Measurements from ENCODE around the gene BABAM2. TPM values are rescaled to one million over a fixed set of nuclear protein-coding genes. Genes with fewer than 3 reads are reported as not detected.

The BABAM2 gene
- total and polyA plus RNA-seq, 2 experiments from 2014 or later: 17.8 to 21.5 TPM

DNA sequence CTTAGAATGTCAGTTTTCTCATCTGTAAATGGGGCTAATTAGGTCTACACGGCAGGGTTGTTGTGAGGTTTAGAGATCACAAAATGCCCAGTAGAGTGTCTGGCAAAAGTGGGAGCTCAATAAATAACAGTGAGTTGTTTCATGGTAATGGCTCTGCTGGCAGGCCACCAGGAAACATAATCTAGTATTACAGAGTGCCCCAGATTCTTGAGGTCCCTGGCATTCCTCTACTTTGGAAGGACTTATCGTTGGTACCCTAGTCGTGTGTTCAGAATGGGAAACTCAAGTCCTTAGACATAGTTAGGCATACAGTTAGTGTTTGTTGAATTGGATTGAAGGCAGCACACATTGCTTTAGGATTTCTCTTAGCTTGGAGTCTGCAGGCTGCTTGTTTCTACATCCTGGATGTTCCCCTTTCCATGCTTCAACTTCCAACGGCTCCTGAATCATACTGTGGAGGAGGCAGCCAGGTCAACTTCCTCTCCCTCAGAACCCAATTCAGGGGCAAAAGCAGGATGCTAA, 340.6 kb downstream of the BABAM2 start:
- no peaks in the 10 kb centered on the region for H3K79me2 ChIP-seq (replicated peaks; ENCODE audit: insufficient read depth)
- no peak overlapping the region for H3K4me2 ChIP-seq
- ATAC-seq: no peak

DNA sequence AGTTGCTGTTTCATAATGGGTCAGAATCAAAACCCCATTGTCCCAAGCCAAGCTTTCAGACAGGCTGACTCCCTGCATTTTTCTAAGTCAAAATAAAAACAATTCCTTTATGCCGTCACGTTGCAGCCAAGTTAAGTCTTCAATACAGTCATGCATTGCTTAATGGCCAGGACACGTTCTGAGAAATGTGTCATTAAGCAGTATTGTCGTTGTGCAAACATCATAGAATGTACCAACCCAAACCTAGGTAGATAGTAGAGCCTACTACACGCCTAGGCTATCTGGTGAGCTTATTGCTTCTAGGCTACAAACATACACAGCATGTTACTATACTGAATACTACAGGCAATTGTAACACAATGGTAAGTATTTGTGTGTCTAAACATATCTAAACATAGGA, 341.8 kb downstream of the BABAM2 start:
- H4K20me1 ChIP-seq (replicated peaks; ENCODE audit: insufficient read depth): no peaks in the 10 kb centered on the region
- DNase-seq (ENCODE audit: low spot score) (no peak), ATAC-seq (no peak)
- H3K27me3 Mint-ChIP-seq (ENCODE audit: insufficient read depth, low read depth, poor library complexity): no peaks in the 10 kb centered on the region
- H3K27ac ChIP-seq (ENCODE audit: low read depth): no peak overlapping the region
- H3K4me3 Mint-ChIP-seq: no peak overlapping the region
- no peak overlapping the region for H2AFZ ChIP-seq
- peaks cover 4% of the 10 kb centered on the region for H3K4me1 Mint-ChIP-seq
- H3K27me3 ChIP-seq (ENCODE audit: insufficient read depth): no peaks in the 10 kb centered on the region
- no peaks in the 10 kb centered on the region for H3K79me2 ChIP-seq (replicated peaks; ENCODE audit: insufficient read depth)
- no peak overlapping the region for H3K4me2 ChIP-seq
- no peaks in the 10 kb centered on the region for H3K4me1 ChIP-seq (ENCODE audit: insufficient read depth)
- TF ChIP-seq POLR2AphosphoS5 (IDR thresholded peaks at IDR 0.05; ENCODE audit: low read depth): no peak
- no peak for TF ChIP-seq EZH2phosphoT487 (IDR thresholded peaks at IDR 0.05; ENCODE audit: unreplicated experiment)
- no peak for TF ChIP-seq CTCF (conservative IDR thresholded peaks at IDR 0.05; ENCODE audit: low read depth in 2 of 2)
- no peak for TF ChIP-seq ZNF331 (CRISPR knock-in tag; IDR thresholded peaks at IDR 0.05; ENCODE audit: low read depth)
- no peak for TF ChIP-seq STAT1 (IDR thresholded peaks at IDR 0.05; ENCODE audit: unreplicated experiment)
- no peaks in the 10 kb centered on the region for H3K36me3 ChIP-seq (ENCODE audit: insufficient read depth)
- H3K4me3 ChIP-seq: no peak overlapping the region
- no peaks in the 10 kb centered on the region for H3K9me2 ChIP-seq (ENCODE audit: insufficient read depth)
- no peaks in the 10 kb centered on the region; the same call in 2 of the 3 replicates for H3K9me3 Mint-ChIP-seq
- no peaks in the 10 kb centered on the region for H3F3A ChIP-seq (replicated peaks; ENCODE audit: low read depth)
- H3K36me3 Mint-ChIP-seq (ENCODE audit: low read depth): no peaks in the 10 kb centered on the region
- no peak overlapping the region for H3K27ac Mint-ChIP-seq

More for the DNA sequence above, 340.6 kb downstream of the BABAM2 start:
- H3K36me3 ChIP-seq (ENCODE audit: insufficient read depth): no peaks in the 10 kb centered on the region
- no peak overlapping the region for H3K4me3 ChIP-seq
- H3K27ac Mint-ChIP-seq: no peak overlapping the region
- H4K20me1 ChIP-seq (replicated peaks; ENCODE audit: insufficient read depth): no peaks in the 10 kb centered on the region
- no peak overlapping the region for H3K27ac ChIP-seq (ENCODE audit: low read depth)
- H3K4me1 Mint-ChIP-seq: peaks cover 6% of the 10 kb centered on the region
- H3K36me3 Mint-ChIP-seq (ENCODE audit: low read depth): no peaks in the 10 kb centered on the region
- DNase-seq (ENCODE audit: low spot score): no peak
- no peaks in the 10 kb centered on the region for H3F3A ChIP-seq (replicated peaks; ENCODE audit: low read depth)
- no peaks in the 10 kb centered on the region for H3K27me3 ChIP-seq (ENCODE audit: insufficient read depth)
- H2AFZ ChIP-seq: no peak overlapping the region
- H3K4me3 Mint-ChIP-seq: no peak overlapping the region
- TF ChIP-seq JUNB (IDR thresholded peaks at IDR 0.05; ENCODE audit: unreplicated experiment) (no peak), ZNF331 (CRISPR knock-in tag; IDR thresholded peaks at IDR 0.05; ENCODE audit: low read depth) (no peak), STAT1 (IDR thresholded peaks at IDR 0.05; ENCODE audit: unreplicated experiment) (no peak), POLR2AphosphoS5 (IDR thresholded peaks at IDR 0.05; ENCODE audit: low read depth) (no peak), ETS1 (IDR thresholded peaks at IDR 0.05) (no peak)
- no peaks in the 10 kb centered on the region for H3K9me2 ChIP-seq (ENCODE audit: insufficient read depth)
- H3K27me3 Mint-ChIP-seq (ENCODE audit: insufficient read depth, low read depth, poor library complexity): no peaks in the 10 kb centered on the region
- H3K9me3 Mint-ChIP-seq: no peaks in the 10 kb centered on the region
- no peaks in the 10 kb centered on the region for H3K4me1 ChIP-seq (ENCODE audit: insufficient read depth)
